Uterus (tissue), 2 donors: ENCODE measurements around the gene CHAF1A.

Source experiments
- CTCF ChIP-seq, 4 experiments: fragments of 200-600 bp in 2 of 4; fragments of 450-650 bp in 2 of 4; sonication (generic) in 2 of 4; IDR thresholded peaks; one replicate each; pipeline ENCODE4 v1.5.1; 2016 to 2019; ENCODE audit warnings: antibody characterized with exemption in 4 of 4, mild to moderate bottlenecking in 2 of 4, moderate library complexity in 1 of 4
- POLR2A ChIP-seq, 2 donors: fragments of 450-650 bp; IDR thresholded peaks; one replicate each; pipeline ENCODE4 v1.6.1; 2016; ENCODE audit warnings: antibody characterized with exemption in 2 of 2, mild to moderate bottlenecking in 1 of 2, moderate library complexity in 1 of 2

GRCh38 chr19:4457654-4458395 is 55.4 kb downstream of the CHAF1A start, which contains the start of gene UBXN6:
- TF ChIP-seq POLR2A (IDR thresholded peaks at IDR 0.05), result no peak
- peak in 2 of 4 experiments; percentile 33 to 46 for TF ChIP-seq CTCF (IDR thresholded peaks at IDR 0.05)
